Caco-2 (cell line): Measurements from ENCODE around the gene PCBP3. TPM values are rescaled to one million over a fixed set of nuclear protein-coding genes. Genes with fewer than 3 reads are reported as not detected.

ENCODE experiments used
- BruUV-seq: library from RNA; stranded (reverse); fragments of 400-500 nt; replicated peaks from 2 replicates; lab custom pipeline; 2021; lab: Mats Ljungman, UMichigan
- CTCF ChIA-PET: fragments of 300-600 bp; sonication (Branson Sonifier 250); formaldehyde crosslinking; loops from one replicate; lab custom pipeline; 2022; ENCODE audit warnings: antibody characterized with exemption; lab: Charles Lee
- POLR2A ChIA-PET: fragments of 300-600 bp; sonication (Branson Sonifier 250); formaldehyde crosslinking; loops from one replicate; lab custom pipeline; 2022; ENCODE audit warnings: antibody characterized with exemption; lab: Charles Lee
- DNase-seq, 2 experiments: peaks; one replicate each; pipeline versions ENCODE4 v3.0.0 to v3.0.0-alpha.2; 2020 to 2022
- H3K27me3 ChIP-seq: replicated peaks from 2 replicates; pipeline ENCODE4 v1.6.0; 2011; ENCODE audit warnings: low read length; ENCODE audit not compliant: control insufficient read depth, insufficient read depth
- H3K36me3 ChIP-seq: 2 replicates; pipeline ENCODE4 v1.5.1; 2011; ENCODE audit warnings: low read length; ENCODE audit not compliant: control insufficient read depth, insufficient read depth
- H3K4me1 ChIP-seq: fragments of 250-450 bp; sonication (Bioruptor Pico); 2 replicates; pipeline ENCODE4 v1.5.1; 2020; ENCODE audit warnings: mild to moderate bottlenecking
- H3K4me3 ChIP-seq: 2 replicates; pipeline ENCODE4 v1.5.1; 2011; ENCODE audit warnings: low read depth, mild to moderate bottlenecking, control low read depth, low read length
- H3K9me3 ChIP-seq: fragments of 250-450 bp; sonication (Bioruptor Pico); 2 replicates; pipeline ENCODE4 v1.5.1; 2020; ENCODE audit warnings: mild to moderate bottlenecking, moderate library complexity
- H3K27ac Mint-ChIP-seq: one replicate; pipeline ENCODE4 v1.8.0; 2022; ENCODE audit warnings: mixed read lengths; ENCODE audit not compliant: unreplicated experiment
- H3K27me3 Mint-ChIP-seq: one replicate; pipeline ENCODE4 v1.8.0; 2022; ENCODE audit warnings: mixed read lengths; ENCODE audit not compliant: insufficient read depth, unreplicated experiment
- H3K36me3 Mint-ChIP-seq: one replicate; pipeline ENCODE4 v1.8.0; 2022; ENCODE audit warnings: mild to moderate bottlenecking, mixed read lengths; ENCODE audit not compliant: insufficient read depth, unreplicated experiment
- H3K4me1 Mint-ChIP-seq: one replicate; pipeline ENCODE4 v1.8.0; 2022; ENCODE audit warnings: low read depth, mixed read lengths; ENCODE audit not compliant: unreplicated experiment
- H3K4me3 Mint-ChIP-seq: one replicate; pipeline ENCODE4 v1.8.0; 2022; ENCODE audit warnings: mild to moderate bottlenecking, moderate library complexity, mixed read lengths; ENCODE audit not compliant: unreplicated experiment
- H3K9me3 Mint-ChIP-seq: one replicate; pipeline ENCODE4 v1.8.0; 2022; ENCODE audit warnings: mixed read lengths; ENCODE audit not compliant: unreplicated experiment
- CTCF ChIP-seq, 2 experiments: fragments of 200-600 bp in 1 of 2; IDR thresholded peaks; 1 replicate in 1 of 2; 2 replicates in 1 of 2; pipeline versions ENCODE4 v1.5.1 to v1.8.0; 2011 to 2022; ENCODE audit warnings: antibody characterized with exemption in 1 of 2, control low read depth in 1 of 2, inconsistent platforms in 1 of 2, low read depth in 1 of 2, low read length in 1 of 2, mild to moderate bottlenecking in 1 of 2, moderate library complexity in 1 of 2; ENCODE audit not compliant: insufficient read depth in 1 of 2, severe bottlenecking in 1 of 2, unreplicated experiment in 1 of 2
- intact Hi-C: fragments of 100-400 bp; cut with micrococcal nuclease; formaldehyde crosslinking; loops from one replicate; pipeline ENCODE4 v1.10.0; 2022; ENCODE audit not compliant: unreplicated experiment
- total RNA-seq: library from RNA; stranded (reverse); gene quantifications from 2 replicates; pipeline ENCODE4 v1.2.3, GENCODE V29; 2022

The PCBP3 gene
- total RNA-seq, 1 experiment from 2014 or later = 0.75 TPM

DNA sequence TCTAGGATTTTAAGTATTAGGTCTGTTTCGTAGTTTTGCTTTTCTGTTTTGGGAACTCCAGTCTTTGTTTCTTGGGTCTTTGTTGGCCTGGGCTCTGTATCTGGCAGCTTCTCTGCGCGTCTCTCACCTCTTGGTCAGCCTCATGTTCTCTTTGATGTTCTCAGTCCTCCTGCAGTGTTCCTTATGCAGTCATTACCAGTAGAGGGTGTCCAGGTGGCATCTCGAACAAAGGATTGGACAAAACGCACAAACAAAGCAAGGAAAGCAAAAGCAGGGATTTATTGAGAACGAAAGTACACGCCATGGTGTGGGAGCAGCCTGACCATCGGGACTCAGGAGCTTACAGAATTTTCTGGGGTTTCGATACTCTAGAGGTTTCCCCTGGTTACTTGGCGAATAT is 204.3 kb downstream of the PCBP3 start:
- H3K4me3 ChIP-seq = no peak overlapping the region
- no TSS peak for BruUV-seq
- intact Hi-C loops = no loop called here
- TF ChIP-seq CTCF (IDR thresholded peaks at IDR 0.05; ENCODE audit: insufficient read depth in 1 of 2, low read depth in 1 of 2, low read length in 1 of 2, severe bottlenecking in 1 of 2, unreplicated experiment in 1 of 2) = no peak
- POLR2A ChIA-PET = no interaction called here
- no peaks in the 10 kb centered on the region for H3K36me3 Mint-ChIP-seq
- peaks cover 2% of the 10 kb centered on the region for H3K27me3 ChIP-seq
- H3K4me3 Mint-ChIP-seq = no peak overlapping the region
- H3K9me3 Mint-ChIP-seq = no peaks in the 10 kb centered on the region
- peaks cover 29% of the 10 kb centered on the region for H3K27me3 Mint-ChIP-seq
- 0 out of 2 replicates have a peak, but pooled peaks cover 3% of the 10 kb centered on the region for H3K4me1 ChIP-seq
- no peaks in the 10 kb centered on the region for H3K4me1 Mint-ChIP-seq
- no peak overlapping the region for H3K27ac Mint-ChIP-seq
- CTCF ChIA-PET = interaction anchor here (0.7 kb wide), 1 partner anchor 716 kb away, joined by 3 read pairs; no protein-coding TSS in a partner anchor
- H3K9me3 ChIP-seq = no peaks in the 10 kb centered on the region
- no peaks in the 10 kb centered on the region for H3K36me3 ChIP-seq
- DNase-seq = no peak

- H3K27me3 ChIP-seq = peaks cover 2% of the 10 kb centered on the region
- POLR2A ChIA-PET = no interaction called here
- no peaks in the 10 kb centered on the region for H3K36me3 ChIP-seq
- no peak for TF ChIP-seq CTCF (IDR thresholded peaks at IDR 0.05; ENCODE audit: insufficient read depth in 1 of 2, low read depth in 1 of 2, low read length in 1 of 2, severe bottlenecking in 1 of 2, unreplicated experiment in 1 of 2)
- H3K4me3 Mint-ChIP-seq = no peak overlapping the region
- no peak for DNase-seq
- intact Hi-C loops = no loop called here
- no peaks in the 10 kb centered on the region for H3K9me3 ChIP-seq
- H3K27me3 Mint-ChIP-seq = peaks cover 32% of the 10 kb centered on the region
- no peak overlapping the region for H3K27ac Mint-ChIP-seq
- CTCF ChIA-PET = no interaction called here
- no peaks in the 10 kb centered on the region for H3K4me1 Mint-ChIP-seq
- no TSS peak for BruUV-seq
- H3K9me3 Mint-ChIP-seq = no peaks in the 10 kb centered on the region
- 0 out of 2 replicates have a peak, but pooled peaks cover 3% of the 10 kb centered on the region for H3K4me1 ChIP-seq
- H3K4me3 ChIP-seq = no peak overlapping the region
- H3K36me3 Mint-ChIP-seq = no peaks in the 10 kb centered on the region
Measured at GRCh38 chr21:45848331-45848730, 204.8 kb downstream of the PCBP3 start.

DNA sequence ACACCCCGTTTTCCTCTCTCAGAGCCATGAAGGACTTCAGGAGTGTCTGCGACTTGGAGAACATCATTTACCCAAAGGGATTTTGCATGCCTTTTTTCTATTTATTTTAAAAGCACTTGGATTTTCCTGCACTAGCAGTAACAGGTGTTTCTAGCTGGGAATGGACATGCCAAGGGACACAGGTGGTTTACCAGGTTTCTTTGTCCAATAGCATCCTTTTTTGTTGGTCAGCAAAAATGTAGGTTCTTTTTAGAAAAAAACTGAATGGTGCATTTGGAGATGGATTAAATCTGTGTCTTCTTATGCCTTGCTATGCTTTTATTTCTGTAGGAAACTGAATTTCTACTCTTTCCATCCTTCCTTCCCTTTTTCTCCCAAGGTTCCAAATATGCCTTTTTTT is 205.3 kb downstream of the PCBP3 start:
- ChIA-PET CTCF (no interaction called here), POLR2A (no interaction called here)
- H3K4me3 ChIP-seq = no peak overlapping the region
- Mint-ChIP-seq H3K27ac (no peak overlapping the region), H3K4me3 (no peak overlapping the region), H3K27me3 (peaks cover 34% of the 10 kb centered on the region), H3K36me3 (no peaks in the 10 kb centered on the region), H3K4me1 (no peaks in the 10 kb centered on the region), H3K9me3 (no peaks in the 10 kb centered on the region)
- no peaks in the 10 kb centered on the region for H3K36me3 ChIP-seq
- peaks cover 2% of the 10 kb centered on the region for H3K27me3 ChIP-seq
- no peaks in the 10 kb centered on the region for H3K9me3 ChIP-seq
- intact Hi-C loops = no loop called here
- no peak for TF ChIP-seq CTCF (IDR thresholded peaks at IDR 0.05; ENCODE audit: insufficient read depth in 1 of 2, low read depth in 1 of 2, low read length in 1 of 2, severe bottlenecking in 1 of 2, unreplicated experiment in 1 of 2)
- DNase-seq = no peak
- BruUV-seq = no TSS peak
- H3K4me1 ChIP-seq = 0 out of 2 replicates have a peak, but pooled peaks cover 3% of the 10 kb centered on the region
